GM23248 (cell line): ENCODE results near the gene PDE6B. TPM values are rescaled to one million over a fixed set of nuclear protein-coding genes. Genes with fewer than 3 reads are reported as not detected.

Source experiments
- DNase-seq: peaks from one replicate; pipeline ENCODE4 v3.0.0-alpha.2; 2015
- H2AFZ ChIP-seq: fragments of 200-600 bp; sonication (generic); 2 replicates; pipeline ENCODE4 v1.6.1; 2016; ENCODE audit warnings: antibody characterized with exemption
- H3F3A ChIP-seq: fragments of 200-600 bp; sonication (generic); 2 replicates; pipeline ENCODE4 v1.6.1; 2016; ENCODE audit warnings: mild to moderate bottlenecking, antibody characterized with exemption, mixed run types; ENCODE audit not compliant: insufficient read depth
- H3K27ac ChIP-seq: fragments of 200-600 bp; sonication (generic); 2 replicates; pipeline ENCODE4 v1.5.1; 2016; ENCODE audit warnings: mild to moderate bottlenecking
- H3K27me3 ChIP-seq: fragments of 200-600 bp; sonication (generic); replicated peaks from 2 replicates; pipeline ENCODE4 v1.6.1; 2016; ENCODE audit warnings: mild to moderate bottlenecking; ENCODE audit not compliant: insufficient read depth
- H3K36me3 ChIP-seq: fragments of 200-600 bp; sonication (generic); 2 replicates; pipeline ENCODE4 v1.6.1; 2016; ENCODE audit warnings: low read depth, mild to moderate bottlenecking
- H3K4me1 ChIP-seq: fragments of 200-600 bp; sonication (generic); 2 replicates; pipeline ENCODE4 v1.6.1; 2016; ENCODE audit warnings: mild to moderate bottlenecking; ENCODE audit not compliant: insufficient read depth
- H3K4me2 ChIP-seq: fragments of 200-600 bp; sonication (generic); one replicate; pipeline ENCODE4 v1.6.1; 2016; ENCODE audit warnings: mild to moderate bottlenecking; ENCODE audit not compliant: unreplicated experiment
- H3K4me3 ChIP-seq: fragments of 200-600 bp; sonication (generic); 2 replicates; pipeline ENCODE4 v1.5.1; 2016; ENCODE audit warnings: mild to moderate bottlenecking
- H3K79me2 ChIP-seq: fragments of 200-600 bp; sonication (generic); 2 replicates; pipeline ENCODE4 v1.6.1; 2016; ENCODE audit warnings: mild to moderate bottlenecking; ENCODE audit not compliant: insufficient read depth
- H3K9ac ChIP-seq: fragments of 200-600 bp; sonication (generic); 2 replicates; pipeline ENCODE4 v1.6.1; 2016; ENCODE audit warnings: mild to moderate bottlenecking
- H3K9me2 ChIP-seq: fragments of 200-600 bp; sonication (generic); 2 replicates; pipeline ENCODE4 v1.6.1; 2016; ENCODE audit warnings: mixed run types, mild to moderate bottlenecking, moderate library complexity; ENCODE audit not compliant: insufficient read depth
- H3K9me3 ChIP-seq: fragments of 200-600 bp; sonication (generic); one replicate; pipeline ENCODE4 v1.6.1; 2017; ENCODE audit warnings: low read depth
- H4K20me1 ChIP-seq: fragments of 200-600 bp; sonication (generic); 2 replicates; pipeline ENCODE4 v1.6.0; 2016; ENCODE audit not compliant: insufficient read depth
- EZH2 ChIP-seq: fragments of 200-600 bp; sonication (generic); IDR thresholded peaks from 2 replicates; pipeline ENCODE4 v1.6.1; 2018; ENCODE audit warnings: antibody characterized with exemption, mild to moderate bottlenecking; ENCODE audit not compliant: insufficient read depth, poor library complexity, severe bottlenecking
- EZH2phosphoT487 ChIP-seq: fragments of 200-600 bp; sonication (generic); IDR thresholded peaks from 2 replicates; pipeline ENCODE4 v1.6.1; 2018; ENCODE audit warnings: antibody characterized with exemption, moderate library complexity, mild to moderate bottlenecking, low read depth; ENCODE audit not compliant: insufficient read depth
- WGBS, 2 experiments: methylation state at CpG; one replicate each; pipeline ENCODE4 v1.1.6; 2015 to 2017; ENCODE audit warnings: low lambda C conversion rate in 2 of 2, low coverage in 1 of 2; ENCODE audit errors: missing lambda C conversion rate in 2 of 2; 5-methylcytosine and 5-hydroxymethylcytosine counted together
- in situ Hi-C: fragments of 300-500 bp; cut with MboI; formaldehyde crosslinking; loops from 2 replicates; pipeline ENCODE4 v1.15.0; 2020
- polyA plus RNA-seq: library from polyadenylated mRNA; unstranded; fragments of >200 nt; fragmentation: Nextera tagmentation; extraction: Ambion mirVana; gene quantifications from 2 replicates; pipeline ENCODE4 v1.2.1, GENCODE V29; 2016
- total RNA-seq: library from RNA; depleted of rRNA; stranded (reverse); fragments of >200 nt; shearing (Covaris generic); gene quantifications from 2 replicates; pipeline ENCODE4 v1.2.3, GENCODE V29; 2014

PDE6B gene
- total and polyA plus RNA-seq, 2 experiments from 2014 or later = 0.11 TPM; not detected in 1

DNA sequence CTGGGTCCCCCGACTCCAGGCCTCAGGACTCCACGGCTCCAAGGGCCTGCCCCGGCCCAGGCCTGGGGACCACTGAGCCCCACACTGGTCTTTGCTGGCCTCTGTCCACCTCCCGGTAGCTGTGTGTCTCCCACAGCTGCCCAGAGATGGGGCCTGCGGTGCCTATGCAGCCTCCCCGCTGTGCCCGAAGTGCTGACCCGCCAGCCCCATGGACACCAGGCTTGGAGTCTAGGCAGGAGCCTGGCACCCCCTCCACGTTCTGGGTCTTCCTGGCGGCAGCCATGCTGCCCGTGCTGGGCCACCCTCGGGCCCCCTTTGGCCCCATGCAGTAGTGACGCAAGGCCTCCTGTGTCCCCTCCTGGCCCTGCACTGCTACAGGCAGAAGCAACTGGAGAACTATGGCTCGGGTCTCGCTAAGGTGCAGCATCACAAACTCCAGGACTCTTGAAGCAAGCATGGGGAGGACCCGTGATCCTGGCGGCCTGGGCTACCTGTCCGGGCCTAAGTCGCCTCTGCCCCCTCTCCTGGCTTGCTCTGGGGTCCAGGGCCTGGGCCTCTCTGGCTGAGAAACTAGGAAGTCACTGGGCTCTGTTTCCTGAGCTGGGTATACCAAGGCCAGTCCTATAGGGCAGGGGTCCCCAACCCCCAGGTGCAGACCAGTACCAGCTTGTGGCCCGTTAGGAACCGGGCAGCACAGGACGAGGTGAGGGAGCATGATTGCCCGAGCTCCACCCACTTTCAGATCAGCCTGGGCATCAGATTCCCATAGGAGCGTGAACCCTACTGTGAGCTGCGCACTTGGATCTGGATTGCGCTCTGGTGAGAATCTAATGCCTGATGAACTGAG is 49.9 kb downstream of the PDE6B start:
- 49% methylated on average over 25 to 26 of the region's 26 CpGs for WGBS, 2 experiments
- Histone ChIP-seq H2AFZ (peak overlapping the region; percentile 80), H3K27ac (peak overlapping the region; percentile 77), H3K36me3 (peaks cover 13% of the 10 kb centered on the region; the same call in 1 of the 2 replicates), H3K27me3 (no peaks in the 10 kb centered on the region), H3K79me2 (peaks cover 27% of the 10 kb centered on the region), H3K9me3 (no peaks in the 10 kb centered on the region), H3K4me2 (peak overlapping the region; percentile 80), H3K4me3 (peak overlapping the region; percentile 83), H3K4me1 (0 out of 2 replicates have a peak, but pooled peaks cover 6% of the 10 kb centered on the region), H4K20me1 (no peaks in the 10 kb centered on the region), H3F3A (no peaks in the 10 kb centered on the region), H3K9me2 (no peaks in the 10 kb centered on the region), H3K9ac (peak overlapping the region; percentile 96)
- DNase-seq = peak; percentile 56
- in situ Hi-C loops = no loop called here
- TF ChIP-seq EZH2 = no peak
- TF ChIP-seq EZH2phosphoT487 = no peak

DNA sequence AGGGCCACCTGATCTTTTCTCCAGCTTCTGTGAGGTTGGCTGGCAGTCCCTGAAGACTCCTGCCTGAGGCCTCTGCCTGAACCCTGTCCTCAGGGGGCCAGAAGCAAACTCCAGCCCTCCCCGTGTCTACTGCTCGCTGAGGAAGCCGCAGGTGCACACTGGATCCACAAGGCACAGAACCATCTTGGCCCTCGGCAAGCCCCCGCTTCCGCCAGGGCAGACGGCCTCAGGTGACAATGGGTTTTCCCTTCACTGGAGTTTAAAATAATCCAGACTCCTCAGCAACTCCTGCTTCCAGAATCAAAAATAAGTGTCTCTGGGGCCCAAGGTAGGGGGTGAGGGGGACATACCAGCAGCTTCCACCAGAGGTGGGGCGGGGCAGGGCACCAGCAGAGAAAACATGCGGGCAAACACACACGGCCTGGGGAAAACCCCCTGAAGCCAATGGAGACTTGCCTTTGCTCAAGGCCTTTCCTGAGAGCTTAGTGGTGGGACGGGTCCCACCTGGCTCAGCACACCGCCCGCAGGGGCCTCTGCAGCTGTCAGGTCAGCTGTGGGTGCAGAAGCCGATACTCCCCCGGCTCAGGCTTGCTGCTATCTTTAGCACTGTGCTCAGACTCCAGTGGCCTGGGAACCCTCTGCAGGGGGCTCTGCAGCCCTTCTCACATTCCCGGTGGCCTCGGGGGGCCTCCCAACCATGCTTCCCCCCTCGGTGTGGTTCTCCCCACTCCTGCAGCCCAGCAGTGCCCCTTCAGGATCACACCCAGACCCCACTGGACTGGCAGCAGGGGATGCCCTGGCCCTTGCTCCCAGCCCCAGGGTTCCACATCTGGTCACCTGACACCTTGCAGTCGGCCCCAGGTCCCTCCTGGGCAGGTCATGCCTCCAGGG is 50.9 kb downstream of the PDE6B start:
- no peaks in the 10 kb centered on the region for H3F3A ChIP-seq
- H3K36me3 ChIP-seq = peaks cover 12% of the 10 kb centered on the region; the same call in 1 of the 2 replicates
- H3K27ac ChIP-seq = no peak overlapping the region
- no peaks in the 10 kb centered on the region for H3K9me3 ChIP-seq
- H3K4me3 ChIP-seq = no peak overlapping the region
- TF ChIP-seq EZH2phosphoT487 (no peak), EZH2 (no peak)
- peaks cover 27% of the 10 kb centered on the region for H3K79me2 ChIP-seq
- H3K4me2 ChIP-seq = peak overlapping the region; percentile 80
- in situ Hi-C loops = no loop called here
- H2AFZ ChIP-seq = no peak overlapping the region
- 0 out of 2 replicates have a peak overlapping the region, but pooled peaks have one; percentile 96 for H3K9ac ChIP-seq
- DNase-seq = no peak
- WGBS, 2 experiments = 68 to 70% methylated on average over 19 of the region's 19 CpGs
- H3K9me2 ChIP-seq = no peaks in the 10 kb centered on the region
- H3K27me3 ChIP-seq = no peaks in the 10 kb centered on the region
- H3K4me1 ChIP-seq = 0 out of 2 replicates have a peak, but pooled peaks cover 6% of the 10 kb centered on the region
- no peaks in the 10 kb centered on the region for H4K20me1 ChIP-seq

DNA sequence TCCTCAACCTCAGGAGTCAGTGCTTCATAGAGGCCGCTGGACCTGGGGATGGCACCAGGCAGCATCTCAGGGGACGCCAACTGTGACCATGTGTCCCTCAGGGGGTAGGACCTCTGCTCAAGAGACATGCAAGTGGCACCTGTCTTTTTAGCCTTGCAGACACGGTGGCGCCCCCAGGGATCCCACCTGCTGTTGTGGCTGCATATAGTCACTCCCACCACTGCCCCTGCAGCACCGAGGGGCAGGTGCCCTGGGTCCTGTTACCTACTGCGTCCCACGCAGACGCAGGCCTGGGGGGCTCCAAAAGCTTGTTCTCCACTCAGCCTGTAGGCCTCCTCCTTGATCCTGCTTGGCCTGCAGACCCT is 51.5 kb downstream of the PDE6B start:
- H2AFZ ChIP-seq = no peak overlapping the region

DNA sequence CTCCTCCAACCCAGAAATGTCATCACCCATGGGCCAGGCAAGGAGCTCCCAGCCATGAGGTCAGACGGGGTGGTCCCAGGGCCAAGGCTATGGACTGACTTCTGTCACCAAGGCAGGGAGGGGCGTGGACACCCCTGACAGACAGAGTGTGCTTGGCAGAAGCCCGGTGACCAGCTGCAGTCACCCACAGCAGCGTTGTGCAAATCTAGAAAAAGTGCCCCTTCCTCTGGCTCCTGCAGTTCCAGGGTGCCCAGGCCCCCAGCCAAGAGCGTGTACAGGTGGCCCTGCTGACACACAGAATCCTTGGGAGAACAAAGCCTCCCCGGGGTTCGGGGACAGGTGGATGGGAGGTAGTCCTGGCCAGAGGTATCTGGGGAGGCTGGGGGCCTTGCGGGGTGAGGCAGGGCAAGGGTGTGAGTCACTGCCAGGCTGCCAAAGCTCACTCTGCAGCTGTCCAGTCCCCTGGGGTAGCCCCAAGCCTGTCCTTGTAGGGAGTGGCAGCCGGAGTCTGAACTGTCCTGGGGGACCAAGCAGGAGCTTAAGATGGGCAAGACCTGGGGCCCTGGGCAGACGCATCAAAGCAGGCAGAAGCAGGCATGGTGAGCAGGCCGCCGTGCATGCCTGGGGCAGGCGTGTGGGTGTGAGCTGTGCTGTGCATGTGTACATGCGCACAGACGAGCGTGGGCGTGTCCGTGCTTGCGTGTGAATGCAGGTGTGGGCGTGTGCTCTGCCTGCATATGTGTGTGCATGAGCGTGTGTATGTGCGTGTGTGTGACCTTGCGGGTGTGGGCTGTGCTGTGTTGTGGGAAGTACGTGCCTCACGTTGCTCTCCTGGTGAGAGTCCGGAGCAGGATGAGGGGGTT is 52.3 kb downstream of the PDE6B start:
- no peaks in the 10 kb centered on the region for H3K9me3 ChIP-seq
- H3F3A ChIP-seq = no peaks in the 10 kb centered on the region
- H3K4me2 ChIP-seq = no peak overlapping the region
- in situ Hi-C loops = no loop called here
- no peaks in the 10 kb centered on the region for H4K20me1 ChIP-seq
- H3K79me2 ChIP-seq = peaks cover 27% of the 10 kb centered on the region
- no peaks in the 10 kb centered on the region for H3K27me3 ChIP-seq
- no peaks in the 10 kb centered on the region for H3K36me3 ChIP-seq
- WGBS, 2 experiments = 40 to 44% methylated on average over 25 of the region's 26 CpGs
- H3K4me1 ChIP-seq = 0 out of 2 replicates have a peak, but pooled peaks cover 6% of the 10 kb centered on the region
- no peak overlapping the region for H3K27ac ChIP-seq
- no peak overlapping the region for H2AFZ ChIP-seq
- H3K4me3 ChIP-seq = no peak overlapping the region
- TF ChIP-seq EZH2phosphoT487 (no peak), EZH2 (no peak)
- H3K9ac ChIP-seq = no peak overlapping the region
- DNase-seq = peak; percentile 69
- H3K9me2 ChIP-seq = no peaks in the 10 kb centered on the region

More for the DNA sequence above, 51.5 kb downstream of the PDE6B start:
- H3K27me3 ChIP-seq = no peaks in the 10 kb centered on the region
- no peak overlapping the region for H3K9ac ChIP-seq
- TF ChIP-seq EZH2 (no peak), EZH2phosphoT487 (no peak)
- H4K20me1 ChIP-seq = no peaks in the 10 kb centered on the region
- H3K36me3 ChIP-seq = peaks cover 5% of the 10 kb centered on the region; the same call in 1 of the 2 replicates
- in situ Hi-C loops = no loop called here
- no peak overlapping the region for H3K27ac ChIP-seq
- no peak for DNase-seq
- no peaks in the 10 kb centered on the region for H3K9me3 ChIP-seq
- 0 out of 2 replicates have a peak, but pooled peaks cover 6% of the 10 kb centered on the region for H3K4me1 ChIP-seq
- WGBS, 2 experiments = 89 to 94% methylated on average over 8 of the region's 8 CpGs
- no peak overlapping the region for H3K4me3 ChIP-seq
- peaks cover 27% of the 10 kb centered on the region for H3K79me2 ChIP-seq
- H3F3A ChIP-seq = no peaks in the 10 kb centered on the region
- no peak overlapping the region for H3K4me2 ChIP-seq
- no peaks in the 10 kb centered on the region for H3K9me2 ChIP-seq
